NCI-H1436 treated with DMSO at 0.1 percent for 48 hours (cell line): ENCODE measurements around the gene SHISA3.

Experiments used
- DNase-seq: peaks from one replicate; lab custom pipeline; 2025; lab: John Stamatoyannopoulos, UW

Gene SHISA3

GRCh38 chr4:42446823-42447222 lies 49.5 kb downstream of the SHISA3 start:
- no peak for DNase-seq
